Urinary bladder (tissue), 4 donors: Measurements from ENCODE around the gene PLEKHA1. TPM values are rescaled to one million over a fixed set of nuclear protein-coding genes. Genes with fewer than 3 reads are reported as not detected.

Source experiments
- DNase-seq: peaks from one replicate; pipeline ENCODE4 v3.0.0-alpha.2; 2015; ENCODE audit errors: extremely low spot score
- H3K27ac ChIP-seq: one replicate; pipeline ENCODE4 v1.5.1; 2013; ENCODE audit warnings: low read depth, mild to moderate bottlenecking, moderate library complexity
- H3K36me3 ChIP-seq: one replicate; pipeline ENCODE4 v1.6.1; 2013; ENCODE audit warnings: mild to moderate bottlenecking, moderate library complexity; ENCODE audit not compliant: insufficient read depth
- H3K4me1 ChIP-seq: one replicate; pipeline ENCODE4 v1.6.1; 2013; ENCODE audit warnings: mild to moderate bottlenecking, moderate library complexity; ENCODE audit not compliant: insufficient read depth
- H3K4me3 ChIP-seq: one replicate; pipeline ENCODE4 v1.5.1; 2013; ENCODE audit warnings: low read depth, low read length
- WGBS: extraction: QIAGEN DNeasy Blood & Tissue Kit; methylation state at CpG from one replicate; pipeline ENCODE4 v1.1.7; 2013; 5-methylcytosine and 5-hydroxymethylcytosine counted together
- polyA plus RNA-seq: library from polyadenylated mRNA; stranded (reverse); fragments of 200-250 nt; gene quantifications from one replicate; pipeline ENCODE4 v1.2.3, GENCODE V29; 2013
- total RNA-seq: library from RNA; depleted of rRNA; stranded (reverse); fragments of >200 nt; gene quantifications from one replicate; pipeline ENCODE4 v1.2.3, GENCODE V29; 2014
- donor health status: healthy with polysubstance abuse.
- donor health status: healthy.

Gene PLEKHA1
- total and polyA plus RNA-seq, 2 donors: 20.9 to 59.5 TPM

GRCh38 chr10:122427280-122427679 is 52.8 kb downstream of the PLEKHA1 start:
- DNase-seq: no peak
- 77% methylated on average over 2 of the region's 2 CpGs for WGBS
- Histone ChIP-seq H3K4me1 (no peaks in the 10 kb centered on the region), H3K27ac (no peak overlapping the region), H3K36me3 (no peaks in the 10 kb centered on the region), H3K4me3 (no peak overlapping the region)

GRCh38 chr10:122435212-122435827 is 60.8 kb downstream of the PLEKHA1 start:
- 34% methylated on average over 3 of the region's 3 CpGs for WGBS
- Histone ChIP-seq H3K27ac (no peak overlapping the region), H3K4me3 (no peak overlapping the region), H3K4me1 (no peaks in the 10 kb centered on the region), H3K36me3 (no peaks in the 10 kb centered on the region)
- DNase-seq: peak; percentile 15

GRCh38 chr10:122441961-122442360 is 67.5 kb downstream of the PLEKHA1 start:
- H3K36me3 ChIP-seq: no peaks in the 10 kb centered on the region
- DNase-seq: no peak
- H3K4me3 ChIP-seq: no peak overlapping the region
- no peak overlapping the region for H3K27ac ChIP-seq
- WGBS: 77% methylated on average over 7 of the region's 7 CpGs
- no peaks in the 10 kb centered on the region for H3K4me1 ChIP-seq

GRCh38 chr10:122445469-122445868 is 71.0 kb downstream of the PLEKHA1 start:
- no peak for DNase-seq
- no peaks in the 10 kb centered on the region for H3K36me3 ChIP-seq
- WGBS: 94% methylated on average over 1 of the region's 1 CpG
- H3K4me1 ChIP-seq: no peaks in the 10 kb centered on the region
- no peak overlapping the region for H3K4me3 ChIP-seq
- H3K27ac ChIP-seq: no peak overlapping the region

DNA sequence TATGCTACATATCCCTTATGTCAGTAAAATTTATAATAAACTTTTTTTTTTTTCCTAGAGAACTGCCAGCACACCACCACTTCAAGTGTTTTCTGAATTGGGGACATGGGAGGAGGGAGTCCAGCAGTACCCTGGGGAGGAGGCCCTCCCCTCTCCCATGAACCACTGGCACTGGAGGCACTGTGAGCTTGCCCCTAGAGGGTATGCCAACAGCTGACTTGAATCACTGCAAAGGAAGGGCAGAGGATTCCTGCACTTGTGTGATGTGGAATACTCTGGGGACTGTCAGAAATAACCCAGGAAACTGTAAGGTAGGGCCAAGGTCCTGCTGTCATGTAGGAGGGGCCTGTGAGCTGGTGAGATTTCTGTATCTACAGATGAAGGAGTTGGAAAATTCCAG is 71.4 kb downstream of the PLEKHA1 start:
- Histone ChIP-seq H3K4me1 (no peaks in the 10 kb centered on the region), H3K27ac (no peak overlapping the region), H3K4me3 (no peak overlapping the region), H3K36me3 (no peaks in the 10 kb centered on the region)
- no peak for DNase-seq

DNA sequence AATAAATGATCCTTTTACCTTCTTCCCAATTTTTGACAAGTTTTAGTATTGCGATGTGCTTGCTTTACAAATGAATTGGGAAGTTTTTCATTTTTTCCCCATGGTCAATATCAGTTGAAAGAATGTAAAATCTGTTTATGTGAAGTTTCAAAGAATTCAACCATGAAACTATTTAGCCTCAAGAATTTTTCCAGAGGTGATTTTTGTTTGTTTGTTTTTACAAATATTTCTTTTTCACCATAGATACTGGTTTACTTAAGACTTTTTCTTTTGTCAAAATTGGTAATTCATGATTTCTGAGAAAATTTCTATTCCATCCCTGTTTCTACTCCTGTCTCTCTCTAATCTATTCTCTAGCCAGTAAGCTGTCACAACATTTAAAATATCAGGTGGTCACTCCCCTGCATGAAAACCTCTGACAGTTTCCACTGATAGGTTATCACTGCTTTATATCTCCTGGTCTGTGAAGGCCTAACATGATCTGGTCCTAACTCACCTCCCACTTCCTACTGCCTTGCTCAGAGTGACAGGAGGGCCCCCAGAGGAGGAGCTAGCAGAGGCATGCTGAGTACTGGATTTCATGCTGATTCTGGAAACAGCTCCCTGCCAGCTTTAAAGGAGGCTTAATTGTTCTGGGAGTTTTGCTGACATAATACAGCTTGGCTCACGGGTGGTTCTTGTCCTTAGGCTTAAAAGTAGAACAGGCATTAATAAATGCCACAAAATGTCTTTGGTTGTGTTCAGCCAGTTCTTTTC is 72.3 kb downstream of the PLEKHA1 start:
- Histone ChIP-seq H3K36me3 (no peaks in the 10 kb centered on the region), H3K27ac (no peak overlapping the region), H3K4me3 (no peak overlapping the region), H3K4me1 (no peaks in the 10 kb centered on the region)
- DNase-seq: no peak
- WGBS: 59% methylated on average over 2 of the region's 2 CpGs

- Histone ChIP-seq H3K4me1 (no peaks in the 10 kb centered on the region), H3K27ac (no peak overlapping the region), H3K4me3 (no peak overlapping the region), H3K36me3 (no peaks in the 10 kb centered on the region)
- 93% methylated on average over 3 of the region's 3 CpGs for WGBS
- DNase-seq: no peak
Measured at GRCh38 chr10:122448600-122448999, 74.1 kb downstream of the PLEKHA1 start.

DNA sequence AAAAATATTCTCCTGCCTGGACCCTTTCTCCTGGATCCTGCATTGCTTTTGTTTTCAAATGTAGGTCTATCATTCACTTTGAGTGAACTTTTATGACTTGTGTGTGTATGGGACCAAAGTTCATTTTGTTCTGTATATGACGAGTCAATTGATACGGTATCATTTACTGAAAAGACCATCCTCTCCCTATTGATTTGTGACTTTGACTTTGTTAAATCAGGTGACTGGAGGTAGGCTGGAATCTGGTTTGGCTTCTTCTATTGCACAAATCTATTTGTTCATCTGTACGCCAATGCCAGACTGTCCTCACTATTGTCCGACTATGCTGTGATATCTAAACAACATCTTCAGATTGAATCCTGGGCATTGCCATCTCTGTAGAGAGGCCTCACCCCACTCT is 74.6 kb downstream of the PLEKHA1 start:
- Histone ChIP-seq H3K4me1 (no peaks in the 10 kb centered on the region), H3K36me3 (no peaks in the 10 kb centered on the region), H3K4me3 (no peak overlapping the region), H3K27ac (no peak overlapping the region)
- 98% methylated on average over 4 of the region's 4 CpGs for WGBS
- DNase-seq: no peak

- H3K27ac ChIP-seq: no peak overlapping the region
- DNase-seq: no peak
- no peaks in the 10 kb centered on the region for H3K36me3 ChIP-seq
- no peaks in the 10 kb centered on the region for H3K4me1 ChIP-seq
- WGBS: 74% methylated on average over 14 of the region's 14 CpGs
- H3K4me3 ChIP-seq: no peak overlapping the region
Measured at GRCh38 chr10:122450353-122450990, 76.0 kb downstream of the PLEKHA1 start.

DNA sequence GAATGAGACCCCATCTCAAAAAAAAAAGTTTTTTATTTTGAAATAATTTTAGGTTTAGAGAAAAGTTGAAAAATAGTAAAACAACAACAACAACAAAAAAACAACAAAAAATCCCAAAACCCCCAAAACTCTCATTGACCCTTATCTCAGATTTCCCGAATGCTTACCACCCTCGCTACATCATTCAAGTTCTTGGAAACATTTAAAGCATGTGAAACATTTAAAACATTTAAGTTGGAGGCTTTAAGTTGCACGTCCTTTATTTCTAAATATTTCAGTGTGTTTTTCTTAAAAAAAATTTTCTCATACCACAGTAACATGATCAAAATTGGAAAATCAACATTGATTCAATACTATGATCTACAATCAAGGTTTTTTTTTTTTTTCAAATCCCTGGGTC is 79.6 kb downstream of the PLEKHA1 start:
- no peak for DNase-seq
- H3K4me3 ChIP-seq: no peak overlapping the region
- 84% methylated on average over 3 of the region's 3 CpGs for WGBS
- H3K27ac ChIP-seq: no peak overlapping the region
- H3K4me1 ChIP-seq: no peaks in the 10 kb centered on the region
- H3K36me3 ChIP-seq: no peaks in the 10 kb centered on the region

DNA sequence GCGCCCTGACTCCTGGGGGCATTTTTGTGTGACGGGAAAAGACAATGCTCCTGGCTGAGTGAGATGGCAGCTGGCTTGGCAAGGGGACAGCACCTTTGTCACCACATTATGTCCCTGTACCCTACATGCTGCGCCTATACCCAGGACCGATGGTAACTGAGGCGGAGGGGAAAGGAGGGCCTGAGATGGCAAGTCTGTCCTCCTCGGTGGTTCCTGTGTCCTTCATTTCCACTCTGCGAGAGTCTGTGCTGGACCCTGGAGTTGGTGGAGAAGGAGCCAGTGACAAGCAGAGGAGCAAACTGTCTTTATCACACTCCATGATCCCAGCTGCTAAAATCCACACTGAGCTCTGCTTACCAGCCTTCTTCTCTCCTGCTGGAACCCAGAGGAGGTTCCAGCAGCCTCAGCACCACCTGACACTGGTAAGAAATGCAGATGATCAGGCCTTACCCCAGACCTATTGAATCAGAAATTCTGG is 80.1 kb downstream of the PLEKHA1 start, which contains the start of gene ARMS2:
TSS of gene ARMS2 (plus strand) at position 51 of the 478 bp plus-strand sequence. CDS start at position 126, 75 bp downstream.
- 90% methylated on average over 7 of the region's 7 CpGs for WGBS
- Histone ChIP-seq H3K4me3 (no peak within 1 kb of the TSS), H3K4me1 (no peaks in the 10 kb centered on the region), H3K36me3 (no peaks in the 10 kb centered on the region), H3K27ac (no peak within 1 kb of the TSS)
- DNase-seq: no peak

- Histone ChIP-seq H3K4me3 (no peak overlapping the region), H3K27ac (no peak overlapping the region), H3K36me3 (no peaks in the 10 kb centered on the region), H3K4me1 (no peaks in the 10 kb centered on the region)
- 94% methylated on average over 11 of the region's 11 CpGs for WGBS
- DNase-seq: no peak
Measured at GRCh38 chr10:122455376-122456079, 81.0 kb downstream of the PLEKHA1 start.

- DNase-seq: no peak
- WGBS: 78% methylated on average over 5 of the region's 5 CpGs
- Histone ChIP-seq H3K4me1 (no peaks in the 10 kb centered on the region), H3K27ac (no peak overlapping the region), H3K36me3 (no peaks in the 10 kb centered on the region), H3K4me3 (no peak overlapping the region)
Measured at GRCh38 chr10:122457934-122458333, 83.4 kb downstream of the PLEKHA1 start.
